Activated CD4-positive, alpha-beta memory T cell treated with anti-CD3 and anti-CD28 coated beads for 36 hours (primary cell): ENCODE results near the gene HTR3A. TPM values are rescaled to one million over a fixed set of nuclear protein-coding genes. Genes with fewer than 3 reads are reported as not detected.
A peak's percentile ranks its signal among the peaks of the same experiment; 100 is the strongest.

ENCODE experiments used
- CTCF ChIA-PET: fragments of 350-600 bp; sonication (Branson Sonifier 250); formaldehyde crosslinking; loops from one replicate; lab custom pipeline; 2021; ENCODE audit warnings: antibody characterized with exemption, inconsistent platforms; lab: Charles Lee
- POLR2A ChIA-PET: fragments of 350-600 bp; sonication (Branson Sonifier 250); formaldehyde crosslinking; loops from one replicate; lab custom pipeline; 2021; ENCODE audit warnings: antibody characterized with exemption; lab: Charles Lee
- DNase-seq: peaks from one replicate; pipeline ENCODE4 v3.0.0-alpha.2; 2020
- H3K27ac Mint-ChIP-seq: one replicate; pipeline ENCODE4 v1.8.0; 2021; ENCODE audit warnings: mixed read lengths
- H3K27me3 Mint-ChIP-seq: one replicate; pipeline ENCODE4 v1.8.0; 2021; ENCODE audit warnings: mixed read lengths
- H3K36me3 Mint-ChIP-seq: one replicate; pipeline ENCODE4 v1.8.0; 2021; ENCODE audit warnings: mixed read lengths
- H3K4me1 Mint-ChIP-seq: one replicate; pipeline ENCODE4 v1.8.0; 2021; ENCODE audit warnings: low read depth, mixed read lengths
- H3K4me3 Mint-ChIP-seq: one replicate; pipeline ENCODE4 v1.8.0; 2021; ENCODE audit warnings: mild to moderate bottlenecking, mixed read lengths
- H3K9me3 Mint-ChIP-seq: one replicate; pipeline ENCODE4 v1.8.0; 2021; ENCODE audit warnings: mixed read lengths
- intact Hi-C: fragments of 100-400 bp; cut with micrococcal nuclease; formaldehyde crosslinking; loops from one replicate; pipeline ENCODE4 v1.15.1; 2023
- total RNA-seq, 2 experiments: library from RNA; stranded (reverse); gene quantifications; one replicate each; pipeline ENCODE4 v1.2.3, GENCODE V29; 2021

Gene HTR3A
- total RNA-seq, 2 experiments from 2014 or later = not detected

GRCh38 chr11:114000526-114000925 lies 25.6 kb downstream of the HTR3A start:
- POLR2A ChIA-PET = no interaction called here
- Mint-ChIP-seq H3K27ac (no peak overlapping the region), H3K4me1 (no peaks in the 10 kb centered on the region), H3K27me3 (peaks cover 2% of the 10 kb centered on the region), H3K4me3 (no peak overlapping the region), H3K9me3 (no peaks in the 10 kb centered on the region), H3K36me3 (no peaks in the 10 kb centered on the region)
- CTCF ChIA-PET = interaction anchor here (1.0 kb wide), 1 partner anchor 260 kb away, joined by 3 read pairs; no protein-coding TSS in a partner anchor
- intact Hi-C loops = no loop called here
- no peak for DNase-seq

DNA sequence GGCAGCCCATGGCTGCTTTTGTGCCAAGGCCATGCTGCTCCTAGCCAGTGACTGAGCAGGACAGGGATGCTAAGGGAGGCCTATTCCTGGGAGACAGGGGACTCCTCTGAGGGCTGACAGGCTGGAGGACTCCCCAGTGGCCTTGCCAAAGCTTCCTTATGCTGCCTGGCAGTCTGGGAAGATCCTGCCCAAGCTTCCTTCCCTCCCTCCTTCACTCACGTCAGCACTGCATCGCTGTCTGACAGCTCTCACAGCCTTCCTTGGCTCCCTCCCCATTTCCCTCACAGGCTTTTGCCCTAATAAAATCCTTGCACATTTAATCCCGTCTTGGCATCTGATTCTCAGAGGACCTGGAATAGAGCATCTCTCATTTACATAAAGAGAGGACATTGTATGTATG lies 26.5 kb downstream of the HTR3A start:
- Mint-ChIP-seq H3K27me3 (peaks cover 2% of the 10 kb centered on the region), H3K9me3 (no peaks in the 10 kb centered on the region), H3K27ac (no peak overlapping the region), H3K4me3 (no peak overlapping the region), H3K4me1 (no peaks in the 10 kb centered on the region), H3K36me3 (no peaks in the 10 kb centered on the region)
- POLR2A ChIA-PET = no interaction called here
- intact Hi-C loops = no loop called here
- CTCF ChIA-PET = interaction anchor here (0.7 to 1.5 kb wide), 2 partner anchors 107 to 259 kb away, joined by 3 to 7 read pairs; no protein-coding TSS in a partner anchor
- no peak for DNase-seq

DNA sequence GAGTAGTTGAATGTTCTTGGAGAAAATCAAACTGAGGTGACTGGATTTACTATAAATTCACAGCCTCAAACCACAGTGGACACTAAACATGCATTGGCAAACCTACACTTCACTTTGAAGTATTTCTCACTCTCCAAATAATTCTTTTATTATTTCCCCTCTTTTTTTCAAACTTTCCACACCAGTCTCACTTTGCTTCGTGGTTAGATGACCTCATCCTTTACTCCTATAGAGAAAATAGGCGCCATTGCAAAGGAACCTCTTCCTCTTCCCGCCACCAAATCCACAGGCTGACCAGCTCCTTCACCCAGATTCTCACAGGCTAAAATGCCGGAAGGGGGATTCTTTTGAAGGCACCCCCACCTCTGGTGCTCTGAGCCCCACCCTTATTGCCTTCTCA lies 33.4 kb downstream of the HTR3A start:
- H3K27me3 Mint-ChIP-seq = peaks cover 5% of the 10 kb centered on the region
- ChIA-PET CTCF (interaction anchor here (0.8 to 1.1 kb wide), 2 partner anchors 15 to 253 kb away, joined by 3 to 5 read pairs; no protein-coding TSS in a partner anchor), POLR2A (no interaction called here)
- H3K36me3 Mint-ChIP-seq = no peaks in the 10 kb centered on the region
- no peak overlapping the region for H3K4me3 Mint-ChIP-seq
- no peak overlapping the region for H3K27ac Mint-ChIP-seq
- H3K9me3 Mint-ChIP-seq = no peaks in the 10 kb centered on the region
- DNase-seq = no peak
- intact Hi-C loops = no loop called here
- H3K4me1 Mint-ChIP-seq = no peaks in the 10 kb centered on the region

- Mint-ChIP-seq H3K27me3 (peaks cover 5% of the 10 kb centered on the region), H3K36me3 (no peaks in the 10 kb centered on the region), H3K4me1 (no peaks in the 10 kb centered on the region), H3K27ac (no peak overlapping the region), H3K9me3 (no peaks in the 10 kb centered on the region), H3K4me3 (no peak overlapping the region)
- intact Hi-C loops = no loop called here
- ChIA-PET CTCF (interaction anchor here (1.3 kb wide), 1 partner anchor 16 kb away, joined by 4 read pairs; no protein-coding TSS in a partner anchor), POLR2A (no interaction called here)
- no peak for DNase-seq
Measured at GRCh38 chr11:114010931-114011330, 36.0 kb downstream of the HTR3A start.

GRCh38 chr11:114011443-114011842 lies 36.5 kb downstream of the HTR3A start:
- Mint-ChIP-seq H3K36me3 (no peaks in the 10 kb centered on the region), H3K4me3 (no peak overlapping the region), H3K27ac (no peak overlapping the region), H3K27me3 (peaks cover 5% of the 10 kb centered on the region), H3K9me3 (no peaks in the 10 kb centered on the region), H3K4me1 (no peaks in the 10 kb centered on the region)
- ChIA-PET CTCF (interaction anchor here (1.3 kb wide), 1 partner anchor 17 kb away, joined by 4 read pairs; no protein-coding TSS in a partner anchor), POLR2A (no interaction called here)
- intact Hi-C loops = no loop called here
- no peak for DNase-seq

DNA sequence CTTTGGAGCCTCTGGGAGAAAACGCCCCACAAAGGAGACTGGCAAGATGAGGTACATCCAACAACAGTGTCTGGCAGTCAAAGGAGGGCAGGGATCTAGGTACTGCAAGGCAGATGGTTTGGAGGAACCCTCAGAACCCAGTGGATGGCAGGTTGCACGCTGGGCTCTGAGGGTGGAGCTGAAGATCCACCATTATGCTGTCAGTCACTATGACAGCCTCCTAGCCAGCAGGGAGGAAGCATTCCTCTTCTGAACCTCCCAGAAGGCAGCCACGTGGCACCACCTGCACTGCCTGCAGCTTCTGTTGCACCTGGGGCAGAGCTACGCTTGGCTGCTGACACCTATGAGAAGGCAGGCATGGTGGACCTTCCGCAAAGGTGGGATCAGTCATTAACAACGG lies 40.2 kb downstream of the HTR3A start:
- Mint-ChIP-seq H3K36me3 (no peaks in the 10 kb centered on the region), H3K4me1 (no peaks in the 10 kb centered on the region), H3K27me3 (peaks cover 5% of the 10 kb centered on the region), H3K4me3 (no peak overlapping the region), H3K9me3 (no peaks in the 10 kb centered on the region), H3K27ac (no peak overlapping the region)
- no peak for DNase-seq
- intact Hi-C loops = no loop called here
- ChIA-PET CTCF (interaction anchor here (0.6 kb wide), 1 partner anchor 246 kb away, joined by 3 read pairs; no protein-coding TSS in a partner anchor), POLR2A (no interaction called here)

DNA sequence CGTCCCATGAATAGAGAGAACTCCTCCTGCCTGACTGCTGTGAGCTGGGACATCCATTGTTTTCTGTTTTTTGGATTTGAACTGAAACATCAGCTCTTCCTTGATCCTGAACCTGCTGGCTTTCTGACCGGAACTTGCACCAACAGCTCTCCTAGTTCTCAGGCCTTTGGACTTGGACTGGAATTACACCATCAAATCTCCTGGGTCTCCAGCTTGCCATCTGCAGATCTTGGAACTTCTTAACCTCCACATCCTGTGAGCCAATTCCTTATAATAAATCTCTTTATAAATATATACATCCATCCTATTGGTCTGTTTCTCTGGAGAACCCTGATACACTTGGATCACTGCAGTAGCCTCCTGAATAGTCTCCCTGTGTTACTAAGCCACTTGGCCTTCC lies 42.1 kb downstream of the HTR3A start:
- Mint-ChIP-seq H3K4me1 (no peaks in the 10 kb centered on the region), H3K9me3 (no peaks in the 10 kb centered on the region), H3K4me3 (no peak overlapping the region), H3K27me3 (peaks cover 5% of the 10 kb centered on the region), H3K36me3 (no peaks in the 10 kb centered on the region), H3K27ac (no peak overlapping the region)
- ChIA-PET CTCF (interaction anchor here (1.2 to 1.4 kb wide), 2 partner anchors 19 to 22 kb away, joined by 4 read pairs; no protein-coding TSS in a partner anchor), POLR2A (no interaction called here)
- intact Hi-C loops = no loop called here
- DNase-seq = no peak

DNA sequence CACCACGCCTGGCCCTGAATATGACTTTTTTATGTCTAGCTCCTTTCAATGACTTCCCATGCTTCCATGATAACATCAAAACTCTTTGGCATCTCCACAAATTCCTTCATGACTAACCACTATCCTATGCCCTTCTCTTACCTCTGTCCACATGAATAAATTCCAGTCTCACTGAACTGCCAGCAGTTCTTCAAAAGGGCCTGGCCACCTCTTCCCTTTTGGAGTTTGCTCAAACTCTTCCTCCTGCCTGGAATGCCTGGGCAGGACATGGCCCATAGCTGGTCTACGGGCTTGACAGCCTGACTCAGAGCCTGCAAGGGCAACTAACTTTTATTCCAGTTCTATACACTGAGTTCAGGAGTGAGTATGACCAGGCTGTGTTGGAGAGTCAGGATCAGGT lies 42.8 kb downstream of the HTR3A start:
- no peak overlapping the region for H3K27ac Mint-ChIP-seq
- DNase-seq = no peak
- intact Hi-C loops = no loop called here
- H3K4me1 Mint-ChIP-seq = no peaks in the 10 kb centered on the region
- H3K27me3 Mint-ChIP-seq = no peaks in the 10 kb centered on the region
- ChIA-PET POLR2A (no interaction called here), CTCF (interaction anchor here (1.4 to 1.6 kb wide), 2 partner anchors 23 to 244 kb away, joined by 4 read pairs; no protein-coding TSS in a partner anchor)
- no peaks in the 10 kb centered on the region for H3K36me3 Mint-ChIP-seq
- H3K9me3 Mint-ChIP-seq = no peaks in the 10 kb centered on the region
- no peak overlapping the region for H3K4me3 Mint-ChIP-seq

DNA sequence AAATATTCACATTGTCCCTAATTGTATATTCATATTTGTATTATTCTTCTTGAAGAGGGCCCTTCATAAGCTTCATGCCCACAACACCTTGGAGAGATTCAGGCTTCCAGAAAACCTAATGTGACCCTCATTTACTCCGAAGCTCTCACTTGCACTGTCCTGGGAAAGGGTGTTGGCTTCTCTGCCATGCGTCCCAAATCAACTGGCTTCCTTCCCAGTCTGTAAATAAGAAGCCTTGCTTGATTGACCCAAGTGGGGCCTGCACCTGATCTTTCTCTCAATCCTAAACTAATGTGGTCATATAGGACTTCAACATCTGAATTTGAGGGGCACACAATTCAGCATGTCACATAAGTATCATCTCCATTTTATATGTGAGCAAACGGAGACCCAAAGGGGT lies 44.1 kb downstream of the HTR3A start:
- H3K27ac Mint-ChIP-seq = no peak overlapping the region
- no peaks in the 10 kb centered on the region for H3K36me3 Mint-ChIP-seq
- no peak for DNase-seq
- H3K27me3 Mint-ChIP-seq = no peaks in the 10 kb centered on the region
- H3K9me3 Mint-ChIP-seq = no peaks in the 10 kb centered on the region
- CTCF ChIA-PET = interaction anchor here (1.2 to 1.6 kb wide), 2 partner anchors 241 to 242 kb away, joined by 3 to 4 read pairs; no protein-coding TSS in a partner anchor
- no peak overlapping the region for H3K4me3 Mint-ChIP-seq
- POLR2A ChIA-PET = no interaction called here
- H3K4me1 Mint-ChIP-seq = no peaks in the 10 kb centered on the region
- intact Hi-C loops = no loop called here

GRCh38 chr11:114019574-114019973 lies 44.7 kb downstream of the HTR3A start:
- Mint-ChIP-seq H3K4me3 (no peak overlapping the region), H3K4me1 (no peaks in the 10 kb centered on the region), H3K9me3 (no peaks in the 10 kb centered on the region), H3K36me3 (no peaks in the 10 kb centered on the region), H3K27me3 (no peaks in the 10 kb centered on the region), H3K27ac (no peak overlapping the region)
- intact Hi-C loops = no loop called here
- DNase-seq = no peak
- POLR2A ChIA-PET = no interaction called here
- CTCF ChIA-PET = interaction anchor here (1.2 kb wide), 1 partner anchor 241 kb away, joined by 3 read pairs; no protein-coding TSS in a partner anchor

- ChIA-PET POLR2A (no interaction called here), CTCF (interaction anchor here (0.6 to 4.3 kb wide), 5 partner anchors 9 to 546 kb away, joined by 3 to 24 read pairs (median 4); no protein-coding TSS in a partner anchor)
- H3K27me3 Mint-ChIP-seq = no peaks in the 10 kb centered on the region
- no peaks in the 10 kb centered on the region for H3K9me3 Mint-ChIP-seq
- no peak for DNase-seq
- H3K4me1 Mint-ChIP-seq = no peaks in the 10 kb centered on the region
- intact Hi-C loops = no loop called here
- no peak overlapping the region for H3K4me3 Mint-ChIP-seq
- H3K36me3 Mint-ChIP-seq = no peaks in the 10 kb centered on the region
- H3K27ac Mint-ChIP-seq = no peak overlapping the region
Measured at GRCh38 chr11:114025329-114025907, 50.5 kb downstream of the HTR3A start.

DNA sequence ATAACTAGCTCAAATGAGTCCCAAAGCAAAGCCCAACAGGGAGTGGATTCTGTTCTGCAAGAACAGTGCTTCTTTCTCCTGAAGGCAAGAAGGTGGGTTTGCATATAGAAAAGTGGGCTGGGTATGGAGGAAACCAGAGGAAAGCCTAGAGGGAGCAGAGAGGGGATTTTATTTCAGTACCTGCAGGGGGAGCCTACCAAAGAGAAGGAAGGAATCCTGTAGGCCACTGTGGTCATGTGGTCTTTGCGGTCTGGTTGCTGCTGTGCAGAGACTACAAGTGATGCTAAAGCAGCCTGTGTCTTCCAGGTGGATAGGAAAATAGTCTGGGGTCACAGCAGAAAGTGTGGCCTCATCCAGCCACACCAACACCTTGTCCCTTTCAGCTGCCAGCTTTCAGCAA lies 51.4 kb downstream of the HTR3A start:
- Mint-ChIP-seq H3K36me3 (no peaks in the 10 kb centered on the region), H3K27me3 (no peaks in the 10 kb centered on the region), H3K4me1 (no peaks in the 10 kb centered on the region), H3K9me3 (no peaks in the 10 kb centered on the region), H3K4me3 (no peak overlapping the region), H3K27ac (no peak overlapping the region)
- intact Hi-C loops = no loop called here
- DNase-seq = peak; percentile 31
- ChIA-PET POLR2A (no interaction called here), CTCF (interaction anchor here (0.6 to 4.3 kb wide), 5 partner anchors 8 to 545 kb away, joined by 3 to 24 read pairs (median 4); no protein-coding TSS in a partner anchor)
